KOPT-K1 (cell line): ENCODE measurements around the gene TMEM9B.
"Not testable (repeated sequence)": the region's sequence is repeated elsewhere in the genome, so short reads cannot be mapped to it uniquely, and the experiment has no call there.

Experiments used
- H3K27ac ChIP-seq: fragments of 200-600 bp; sonication (generic); 2 replicates; pipeline ENCODE4 v1.5.1; 2016; ENCODE audit warnings: antibody characterized with exemption, mild to moderate bottlenecking, low read depth, low read length; ENCODE audit not compliant: poor library complexity, severe bottlenecking
- H3K36me3 ChIP-seq: fragments of 200-600 bp; sonication (generic); 2 replicates; pipeline ENCODE4 v1.5.1; 2017; ENCODE audit warnings: antibody characterized with exemption, mild to moderate bottlenecking, low read length, moderate library complexity; ENCODE audit not compliant: insufficient read depth
- H3K9me3 ChIP-seq: fragments of 200-600 bp; sonication (generic); 2 replicates; pipeline ENCODE4 v1.5.1; 2017; ENCODE audit warnings: antibody characterized with exemption, low read length, mild to moderate bottlenecking; ENCODE audit not compliant: insufficient read depth, poor library complexity, severe bottlenecking

TMEM9B gene

GRCh38 chr11:8987446-8987845, 23.2 kb upstream of the TMEM9B start:
- no peaks in the 10 kb centered on the region for H3K36me3 ChIP-seq
- H3K9me3 ChIP-seq: no peaks in the 10 kb centered on the region

GRCh38 chr11:8986772-8987171, 22.5 kb upstream of the TMEM9B start:
- H3K36me3 ChIP-seq, H3K27ac ChIP-seq, H3K9me3 ChIP-seq: not testable (repeated sequence)

More at GRCh38 chr11:8987446-8987845, 23.2 kb upstream of the TMEM9B start:
- H3K27ac ChIP-seq: no peak overlapping the region

DNA sequence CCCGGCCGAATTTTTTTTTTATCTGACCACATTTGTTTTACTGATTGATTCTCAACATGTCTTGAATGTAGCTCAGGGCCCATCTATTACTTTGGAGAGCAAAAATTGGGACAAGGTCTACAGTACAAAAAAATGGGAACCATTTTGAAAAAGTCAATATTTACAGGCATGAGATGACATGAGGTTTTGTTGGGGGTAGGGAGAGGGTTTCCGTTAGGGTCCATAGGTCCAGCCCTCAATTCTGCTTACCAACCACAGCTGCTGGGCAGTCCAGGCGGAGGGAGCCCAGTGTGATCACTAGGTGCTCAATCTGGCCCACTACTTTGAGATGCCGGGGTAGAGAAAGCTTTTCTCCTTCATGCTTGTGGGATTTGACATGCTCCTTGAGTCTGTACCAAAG, 21.2 kb upstream of the TMEM9B start:
- Histone ChIP-seq H3K27ac (no peak overlapping the region), H3K36me3 (no peaks in the 10 kb centered on the region), H3K9me3 (no peaks in the 10 kb centered on the region)

DNA sequence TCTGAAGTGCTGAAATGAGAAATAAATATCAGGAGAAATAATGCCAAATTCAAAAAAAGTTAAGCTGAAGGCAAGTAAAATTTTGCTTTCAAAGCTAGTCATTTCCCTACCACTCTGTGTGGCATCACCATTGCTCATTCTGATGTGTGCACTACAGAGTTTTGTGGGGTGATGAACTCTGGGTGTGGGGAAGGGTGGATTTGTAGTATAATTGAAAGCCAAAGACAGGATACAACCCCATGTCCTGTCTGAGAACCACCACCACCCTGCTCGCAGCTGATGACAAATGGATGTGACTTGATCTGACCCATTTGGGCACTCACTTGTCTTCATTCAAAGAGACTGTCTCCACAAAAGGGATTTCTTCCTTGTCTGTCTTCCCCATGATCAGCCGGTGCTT, 19.3 kb upstream of the TMEM9B start:
- H3K27ac ChIP-seq: no peak overlapping the region
- no peaks in the 10 kb centered on the region for H3K36me3 ChIP-seq

GRCh38 chr11:8980485-8980884, 16.2 kb upstream of the TMEM9B start:
- no peaks in the 10 kb centered on the region for H3K36me3 ChIP-seq
- H3K27ac ChIP-seq: no peak overlapping the region
- H3K9me3 ChIP-seq: no peaks in the 10 kb centered on the region

More for the DNA sequence above, 19.3 kb upstream of the TMEM9B start:
- H3K9me3 ChIP-seq: no peaks in the 10 kb centered on the region

GRCh38 chr11:8979365-8979764, 15.1 kb upstream of the TMEM9B start:
- H3K36me3 ChIP-seq, H3K27ac ChIP-seq, H3K9me3 ChIP-seq: not testable (repeated sequence)

DNA sequence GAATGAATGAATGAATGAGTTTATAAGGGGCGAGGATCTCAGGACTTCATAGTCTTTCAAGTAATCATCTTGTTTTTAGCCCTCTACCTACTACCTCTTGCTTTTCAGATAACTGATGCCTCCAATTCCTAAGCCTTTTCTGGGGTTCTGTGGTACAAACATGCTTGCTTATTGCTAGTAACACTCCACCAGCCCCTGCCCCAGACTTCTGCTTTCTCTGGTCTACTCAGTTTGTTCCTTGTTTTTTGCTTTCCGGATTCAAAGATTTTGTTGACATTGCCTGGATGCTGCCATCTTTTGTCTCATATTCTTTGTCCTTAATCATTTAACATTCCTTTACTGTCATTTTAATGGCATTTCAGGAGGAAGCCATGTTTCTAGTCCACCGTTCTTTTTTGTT, 8.9 kb upstream of the TMEM9B start:
- no peaks in the 10 kb centered on the region for H3K36me3 ChIP-seq
- H3K27ac ChIP-seq: no peak overlapping the region
- no peaks in the 10 kb centered on the region for H3K9me3 ChIP-seq

GRCh38 chr11:8971924-8972316, 7.7 kb upstream of the TMEM9B start:
- Histone ChIP-seq H3K36me3 (peaks cover 6% of the 10 kb centered on the region; the same call in 1 of the 2 replicates), H3K27ac (no peak overlapping the region), H3K9me3 (no peaks in the 10 kb centered on the region)

DNA sequence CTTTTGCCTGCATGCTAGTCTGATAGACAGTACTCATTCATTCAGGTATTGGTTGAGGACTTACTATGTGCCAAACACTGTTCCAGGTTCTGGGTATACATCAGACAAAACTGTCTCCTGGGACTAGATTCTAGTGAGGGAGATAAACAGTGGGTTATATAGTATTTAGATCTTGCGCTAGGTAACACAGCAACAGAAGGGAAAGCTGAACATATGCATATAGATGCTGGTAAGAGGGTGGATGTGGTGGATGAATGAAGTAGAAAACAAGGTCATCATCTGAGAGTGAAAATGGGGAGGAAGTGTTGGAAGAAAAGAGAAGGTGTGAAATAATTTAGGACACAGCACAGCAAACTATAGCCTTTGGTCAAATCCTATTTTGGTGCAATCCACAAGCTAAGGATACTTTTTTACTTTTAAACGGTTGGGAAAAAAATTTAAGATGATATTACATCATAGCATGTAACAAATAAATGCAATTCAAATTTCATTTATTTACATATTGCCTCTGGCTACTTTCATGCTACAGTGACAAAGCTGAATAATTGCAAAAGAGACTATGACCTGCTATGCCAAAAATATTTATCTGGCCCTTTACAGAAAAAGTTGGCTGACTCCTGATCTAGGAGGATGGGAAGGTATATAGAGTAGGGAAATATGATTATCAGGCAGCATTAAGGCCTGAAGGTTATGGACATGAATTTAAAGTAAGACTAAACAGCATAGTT, 7.1 kb upstream of the TMEM9B start:
- Histone ChIP-seq H3K36me3 (peaks cover 6% of the 10 kb centered on the region; the same call in 1 of the 2 replicates), H3K27ac (no peak overlapping the region), H3K9me3 (no peaks in the 10 kb centered on the region)

- peaks cover 6% of the 10 kb centered on the region; the same call in 1 of the 2 replicates for H3K36me3 ChIP-seq
- H3K9me3 ChIP-seq: no peaks in the 10 kb centered on the region
- H3K27ac ChIP-seq: no peak overlapping the region
Observed at GRCh38 chr11:8967184-8967583, 2.9 kb upstream of the TMEM9B start.

- peak overlapping the region; percentile 86 for H3K27ac ChIP-seq
Observed at GRCh38 chr11:8963569-8964323, 496 bp downstream of the TMEM9B start.

DNA sequence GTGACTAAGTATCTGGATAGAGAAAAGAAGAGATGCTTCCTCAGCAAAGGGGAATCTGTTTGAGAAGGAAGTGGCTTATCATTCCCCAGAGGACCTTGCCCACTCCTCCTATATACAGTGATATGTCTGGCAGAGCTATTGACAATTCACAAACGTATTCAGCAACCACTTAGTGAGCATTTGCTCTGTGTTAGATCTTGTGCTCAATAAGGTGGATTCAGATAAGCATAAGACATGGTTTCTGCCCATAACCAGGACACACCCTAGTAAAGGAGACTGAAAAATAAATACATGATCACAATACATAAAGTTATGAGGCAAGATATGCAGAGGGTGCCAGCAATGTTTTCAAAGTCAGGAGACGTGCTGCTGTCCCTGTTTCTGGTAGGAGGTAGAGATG, 1.4 kb downstream of the TMEM9B start:
- Histone ChIP-seq H3K9me3 (no peaks in the 10 kb centered on the region), H3K27ac (no peak overlapping the region), H3K36me3 (peaks cover 6% of the 10 kb centered on the region; the same call in 1 of the 2 replicates)

More at GRCh38 chr11:8963569-8964323, 496 bp downstream of the TMEM9B start:
- H3K36me3 ChIP-seq: peaks cover 6% of the 10 kb centered on the region; the same call in 1 of the 2 replicates
- H3K9me3 ChIP-seq: no peaks in the 10 kb centered on the region

DNA sequence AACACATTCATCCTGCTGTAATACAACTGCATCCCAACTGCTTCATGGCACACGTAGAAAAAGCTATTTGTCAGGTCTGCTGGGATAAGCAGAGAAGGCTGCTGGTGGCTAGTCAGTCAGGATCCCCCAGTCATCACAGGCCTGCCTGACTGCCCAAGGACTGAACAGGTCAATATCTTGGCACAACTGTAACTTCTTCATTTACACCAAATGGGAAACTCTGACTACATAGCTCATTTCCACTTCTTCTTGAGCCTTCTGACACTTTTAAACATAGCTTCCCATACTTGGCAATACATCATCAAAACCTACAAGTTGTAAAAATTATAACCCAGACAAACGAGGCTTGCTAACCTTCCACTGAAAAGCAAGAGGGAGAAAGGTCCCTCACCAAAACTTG, 2.8 kb downstream of the TMEM9B start:
- Histone ChIP-seq H3K36me3 (no peaks in the 10 kb centered on the region), H3K27ac (no peak overlapping the region), H3K9me3 (no peaks in the 10 kb centered on the region)

- Histone ChIP-seq H3K9me3 (no peaks in the 10 kb centered on the region), H3K36me3 (peaks cover 5% of the 10 kb centered on the region; the same call in 1 of the 2 replicates), H3K27ac (no peak overlapping the region)
Observed at GRCh38 chr11:8959546-8960166, 4.6 kb downstream of the TMEM9B start.

DNA sequence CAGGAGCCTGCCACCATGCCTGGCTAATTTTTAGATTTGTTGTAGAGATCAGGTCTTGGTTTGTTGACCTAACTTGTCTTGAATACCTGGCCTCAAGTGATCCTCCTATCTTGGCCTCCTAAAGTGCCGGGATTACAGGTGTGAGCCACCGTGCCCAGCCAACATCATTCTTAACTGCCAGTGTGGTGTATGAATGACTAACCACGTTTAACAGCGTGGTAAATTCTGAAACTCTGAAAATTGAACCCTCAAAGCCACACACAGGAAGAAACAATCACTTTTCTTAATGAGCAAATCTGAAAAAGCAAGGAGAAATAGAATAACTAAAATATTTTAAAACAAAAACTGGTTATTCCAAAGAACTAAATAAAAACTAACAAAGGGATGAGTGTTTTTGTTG, 7.4 kb downstream of the TMEM9B start:
- Histone ChIP-seq H3K27ac (no peak overlapping the region), H3K9me3 (no peaks in the 10 kb centered on the region), H3K36me3 (peaks cover 14% of the 10 kb centered on the region)
